Activated T-cell treated with anti-CD3 and anti-CD28 coated beads, Interleukin-2, amount 50 U/mL, for 72 hours (primary cell): ENCODE results near the gene RRAGB. TPM values are rescaled to one million over a fixed set of nuclear protein-coding genes. Genes with fewer than 3 reads are reported as not detected.
"Not testable (repeated sequence)": the region's sequence is repeated elsewhere in the genome, so short reads cannot be mapped to it uniquely, and the experiment has no call there.

Experiments used
- ATAC-seq, 2 donors: fragments of 150-1000 bp; cut with Tn5 transposase; replicated peaks in 1 of 2; 2 replicates each; pipeline ENCODE4 v1.10.0; 2021; ENCODE audit warnings: moderate library complexity in 2 of 2, mild to moderate bottlenecking in 1 of 2
- DNase-seq, 2 donors: peaks; one replicate each; pipeline ENCODE4 v3.0.0; 2021 to 2022; ENCODE audit warnings: mixed read lengths in 1 of 2
- H3K27ac Mint-ChIP-seq: one replicate; pipeline ENCODE4 v1.8.0; 2022; ENCODE audit warnings: mild to moderate bottlenecking, moderate library complexity, mixed read lengths
- H3K27me3 Mint-ChIP-seq: one replicate; pipeline ENCODE4 v1.8.0; 2022; ENCODE audit warnings: low read depth, mixed read lengths
- H3K36me3 Mint-ChIP-seq, 2 donors: one replicate each; pipeline ENCODE4 v1.8.0; 2022; ENCODE audit warnings: mixed read lengths in 2 of 2, mild to moderate bottlenecking in 1 of 2; ENCODE audit not compliant: insufficient read depth in 2 of 2
- H3K4me1 Mint-ChIP-seq: one replicate; pipeline ENCODE4 v1.8.0; 2022; ENCODE audit warnings: low read depth, mixed read lengths
- H3K4me3 Mint-ChIP-seq, 2 donors: one replicate each; pipeline ENCODE4 v1.8.0; 2022; ENCODE audit warnings: mild to moderate bottlenecking in 2 of 2, mixed read lengths in 2 of 2, moderate library complexity in 2 of 2
- H3K9me3 Mint-ChIP-seq, 2 donors: one replicate each; pipeline ENCODE4 v1.8.0; 2022; ENCODE audit warnings: mixed read lengths in 2 of 2
- total RNA-seq, 2 donors: library from RNA; stranded (reverse); gene quantifications; one replicate each; pipeline ENCODE4 v1.2.3, GENCODE V29; 2022

The RRAGB gene
- total RNA-seq = 10 to 100 TPM; 10.9 to 11.5 TPM

GRCh38 chrX:55717521-55718497 lies at the start of gene RRAGB:
RRAGB (plus strand) TSS chrX:55717749; CDS start chrX:55718328, 579 bp downstream.
- DNase-seq = peak; percentile 88 to 90
- H3K4me1 Mint-ChIP-seq = peaks cover 9% of the 10 kb centered on the region

DNA sequence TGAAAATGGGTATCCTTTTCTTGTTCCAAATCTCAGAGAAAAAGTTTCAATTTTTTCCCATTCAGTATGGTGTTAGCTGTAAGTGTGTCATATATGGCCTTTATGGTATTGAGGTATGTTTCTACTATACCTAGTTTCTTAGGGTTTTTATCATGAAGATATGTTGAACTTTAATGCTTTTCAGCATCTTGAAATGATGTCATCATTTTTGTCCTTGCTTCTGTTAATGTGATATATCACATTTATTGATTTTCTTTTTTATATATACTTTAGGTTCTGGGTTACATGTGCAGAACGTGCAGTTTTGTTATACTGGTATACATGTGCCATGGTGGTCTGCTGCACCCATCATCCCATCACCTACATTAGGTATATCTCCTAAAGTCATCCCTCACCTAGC lies 49.5 kb upstream of the RRAGB start:
- ATAC-seq (no peak), DNase-seq (no peak)
- Mint-ChIP-seq H3K9me3 (peaks cover 9 to 19% of the 10 kb centered on the region in 2 donors), H3K27me3 (peaks cover 6% of the 10 kb centered on the region), H3K27ac (no peak overlapping the region), H3K4me1 (no peaks in the 10 kb centered on the region), H3K36me3 (peaks cover 2 to 5% of the 10 kb centered on the region in 2 donors), H3K4me3 (no peak overlapping the region)

More at GRCh38 chrX:55717521-55718497, at the start of gene RRAGB:
- Mint-ChIP-seq H3K27ac (peak within 1 kb of the TSS; percentile 90), H3K4me3 (peak within 1 kb of the TSS; percentile 82 to 98), H3K36me3 (no peaks in the 10 kb centered on the region), H3K9me3 (no peaks in the 10 kb centered on the region), H3K27me3 (peaks cover 9% of the 10 kb centered on the region)
- peak; percentile 97 for ATAC-seq

DNA sequence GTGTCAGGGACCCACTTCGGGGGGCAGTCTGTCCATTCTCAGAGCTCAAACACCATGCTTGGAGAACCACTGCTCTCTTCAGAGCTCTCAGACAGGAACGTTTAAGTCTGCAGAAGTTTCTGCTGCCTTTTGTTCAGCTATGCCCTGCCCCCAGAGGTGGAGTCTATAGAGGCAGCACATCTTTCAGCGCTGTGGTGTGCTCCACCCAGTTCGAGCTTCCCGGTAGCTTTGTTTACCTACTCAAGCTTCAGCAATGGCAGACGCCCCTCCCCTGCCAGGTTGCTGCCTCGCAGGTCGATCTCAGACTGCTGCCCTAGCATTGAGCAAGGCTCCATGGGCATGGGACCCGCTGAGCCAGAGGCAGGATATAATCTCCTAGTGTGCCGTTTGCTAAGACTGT lies 29.0 kb upstream of the RRAGB start:
- not testable (repeated sequence) for H3K27ac Mint-ChIP-seq, DNase-seq, H3K4me1 Mint-ChIP-seq

GRCh38 chrX:55695227-55696018 lies 22.1 kb upstream of the RRAGB start:
- H3K36me3 Mint-ChIP-seq = no peaks in the 10 kb centered on the region
- peaks cover 0 to 4% of the 10 kb centered on the region in 2 donors for H3K9me3 Mint-ChIP-seq
- H3K27me3 Mint-ChIP-seq = peaks cover 25% of the 10 kb centered on the region
- peaks cover 36% of the 10 kb centered on the region for H3K4me1 Mint-ChIP-seq
- peak overlapping the region; percentile 7 for H3K27ac Mint-ChIP-seq
- ATAC-seq (peak; percentile 60 to 71), DNase-seq (no peak)
- peak overlapping the region; percentile 34 to 38 for H3K4me3 Mint-ChIP-seq

More for the DNA sequence above, 29.0 kb upstream of the RRAGB start:
- peaks cover 8 to 17% of the 10 kb centered on the region in 2 donors for H3K9me3 Mint-ChIP-seq
- H3K27me3 Mint-ChIP-seq = peaks cover 42% of the 10 kb centered on the region
- H3K4me3 Mint-ChIP-seq, ATAC-seq, H3K36me3 Mint-ChIP-seq: not testable (repeated sequence)

DNA sequence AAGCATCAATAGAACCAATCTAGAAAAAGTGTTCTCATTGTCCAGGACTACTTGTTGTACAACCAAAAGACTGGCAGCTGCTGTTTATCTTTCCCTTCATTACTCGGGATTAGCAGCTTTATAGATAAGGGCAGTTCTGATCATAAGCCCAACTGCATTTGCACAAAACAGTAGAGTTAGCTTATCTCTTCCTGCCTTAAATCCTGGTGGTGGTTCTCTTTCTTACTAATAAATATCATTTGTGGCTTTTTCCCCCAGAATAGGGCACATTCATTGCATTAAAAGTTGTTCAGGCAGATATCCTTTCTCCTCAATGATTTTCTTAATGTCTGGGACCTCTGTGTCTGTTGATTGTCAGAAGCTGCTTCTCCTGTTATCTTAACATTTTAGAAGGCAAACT lies 20.2 kb upstream of the RRAGB start:
- H3K4me3 Mint-ChIP-seq = no peak overlapping the region
- H3K9me3 Mint-ChIP-seq = peaks cover 0 to under 1% of the 10 kb centered on the region in 2 donors
- H3K4me1 Mint-ChIP-seq = peaks cover 37% of the 10 kb centered on the region
- peaks cover 11% of the 10 kb centered on the region for H3K27me3 Mint-ChIP-seq
- ATAC-seq (no peak), DNase-seq (no peak)
- peaks cover 0 to 5% of the 10 kb centered on the region in 2 donors for H3K36me3 Mint-ChIP-seq
- no peak overlapping the region for H3K27ac Mint-ChIP-seq

DNA sequence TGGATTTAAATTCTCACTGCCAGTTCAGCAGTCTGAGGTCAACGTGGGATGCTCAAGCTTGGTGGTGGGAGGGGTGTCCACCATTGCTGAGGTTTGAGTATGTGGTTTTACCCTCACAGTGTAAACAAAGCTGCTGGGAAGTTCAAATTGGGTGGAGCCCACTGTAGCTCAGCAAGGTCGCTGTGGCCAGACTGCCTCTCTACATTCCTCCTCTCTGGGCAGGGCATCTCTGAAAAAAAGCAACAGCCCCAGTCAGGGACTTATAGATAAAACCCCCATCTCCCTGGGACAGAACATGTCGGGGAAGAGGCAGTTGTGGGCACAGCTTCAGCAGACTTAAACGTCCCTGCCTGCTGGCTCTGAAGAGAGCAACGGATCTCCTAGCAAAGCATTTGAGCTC lies 14.9 kb upstream of the RRAGB start:
- peaks cover 6% of the 10 kb centered on the region in 2 donors for H3K9me3 Mint-ChIP-seq
- no peak overlapping the region for H3K27ac Mint-ChIP-seq
- no peak for ATAC-seq
- peaks cover 25% of the 10 kb centered on the region for H3K4me1 Mint-ChIP-seq
- H3K4me3 Mint-ChIP-seq = no peak overlapping the region
- no peaks in the 10 kb centered on the region for H3K27me3 Mint-ChIP-seq
- H3K36me3 Mint-ChIP-seq = peaks cover 0 to 13% of the 10 kb centered on the region in 2 donors
- DNase-seq = no peak

DNA sequence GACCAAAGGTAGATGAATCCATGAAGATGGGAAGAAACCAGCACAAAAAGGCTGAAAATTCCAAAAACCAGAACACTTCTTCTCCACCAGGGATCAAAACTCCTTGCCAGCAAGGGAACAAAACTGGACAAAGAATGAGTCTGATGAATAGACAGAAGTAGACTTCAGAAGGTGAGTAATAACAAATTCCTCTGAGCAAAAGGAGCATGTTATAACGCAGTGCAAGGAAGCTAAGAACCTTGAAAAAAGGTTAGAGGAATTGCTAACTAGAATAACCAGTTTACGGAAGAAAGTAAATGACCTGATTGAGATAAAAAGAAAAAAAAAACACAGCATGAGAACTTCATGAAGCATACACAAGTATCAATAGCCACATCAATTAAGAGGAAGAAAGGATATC lies 14.1 kb upstream of the RRAGB start:
- H3K27ac Mint-ChIP-seq, H3K27me3 Mint-ChIP-seq, ATAC-seq, H3K4me3 Mint-ChIP-seq, H3K9me3 Mint-ChIP-seq, DNase-seq: not testable (repeated sequence)
- peaks cover 0 to 13% of the 10 kb centered on the region in 2 donors for H3K36me3 Mint-ChIP-seq
- peaks cover 23% of the 10 kb centered on the region for H3K4me1 Mint-ChIP-seq

- peaks cover 0 to 13% of the 10 kb centered on the region in 2 donors for H3K36me3 Mint-ChIP-seq
- H3K27me3 Mint-ChIP-seq, H3K9me3 Mint-ChIP-seq, H3K27ac Mint-ChIP-seq, ATAC-seq, DNase-seq: not testable (repeated sequence)
- H3K4me1 Mint-ChIP-seq = peaks cover 11% of the 10 kb centered on the region
- H3K4me3 Mint-ChIP-seq = peak overlapping the region; percentile 3 to 26
These were observed 12.5 kb upstream of the RRAGB start for GRCh38 chrX:55705066-55705465.

DNA sequence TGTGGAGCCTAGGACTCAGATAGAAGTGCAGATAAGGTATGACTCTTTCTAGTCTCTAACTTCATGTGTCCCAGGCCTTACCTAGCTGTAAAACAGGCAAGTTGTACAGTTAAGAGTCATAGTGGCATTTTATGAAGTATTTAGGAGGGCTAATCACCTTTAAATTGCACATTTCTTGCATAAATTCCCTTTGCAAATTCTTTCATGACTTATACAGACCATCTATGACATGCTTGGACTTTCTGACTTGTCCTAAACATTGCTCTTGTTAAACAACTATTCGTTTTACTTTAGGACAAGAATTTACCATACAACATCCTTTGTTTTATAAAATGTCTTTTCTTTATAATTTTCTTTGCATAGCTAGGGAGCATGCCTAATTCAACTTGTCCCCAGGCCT lies 7.8 kb upstream of the RRAGB start:
- Mint-ChIP-seq H3K4me3 (no peak overlapping the region), H3K4me1 (peaks cover 7% of the 10 kb centered on the region), H3K9me3 (peaks cover 0 to 5% of the 10 kb centered on the region in 2 donors), H3K27me3 (no peaks in the 10 kb centered on the region), H3K27ac (no peak overlapping the region), H3K36me3 (peaks cover 0 to 11% of the 10 kb centered on the region in 2 donors)
- no peak for ATAC-seq
- no peak for DNase-seq

GRCh38 chrX:55710701-55711100 lies 6.8 kb upstream of the RRAGB start:
- Mint-ChIP-seq H3K36me3 (peaks cover 0 to 11% of the 10 kb centered on the region in 2 donors), H3K27ac (no peak overlapping the region), H3K4me3 (no peak overlapping the region), H3K27me3 (peaks cover 8% of the 10 kb centered on the region), H3K4me1 (no peaks in the 10 kb centered on the region), H3K9me3 (peaks cover 0 to 5% of the 10 kb centered on the region in 2 donors)
- DNase-seq (no peak), ATAC-seq (no peak)

GRCh38 chrX:55713631-55714030 lies 3.9 kb upstream of the RRAGB start:
- Mint-ChIP-seq H3K36me3 (peaks cover 0 to 3% of the 10 kb centered on the region in 2 donors), H3K4me1 (peaks cover 9% of the 10 kb centered on the region), H3K9me3 (peaks cover 0 to 1% of the 10 kb centered on the region in 2 donors), H3K27ac (no peak overlapping the region), H3K4me3 (no peak overlapping the region), H3K27me3 (peaks cover 9% of the 10 kb centered on the region)
- ATAC-seq (no peak), DNase-seq (no peak)

GRCh38 chrX:55714161-55714560 lies 3.4 kb upstream of the RRAGB start:
- DNase-seq (no peak), ATAC-seq (no peak)
- no peak overlapping the region for H3K4me3 Mint-ChIP-seq
- H3K36me3 Mint-ChIP-seq = peaks cover 0 to 3% of the 10 kb centered on the region in 2 donors
- peaks cover 9% of the 10 kb centered on the region for H3K27me3 Mint-ChIP-seq
- H3K27ac Mint-ChIP-seq = no peak overlapping the region
- H3K9me3 Mint-ChIP-seq = peaks cover 0 to 1% of the 10 kb centered on the region in 2 donors
- peaks cover 9% of the 10 kb centered on the region for H3K4me1 Mint-ChIP-seq

DNA sequence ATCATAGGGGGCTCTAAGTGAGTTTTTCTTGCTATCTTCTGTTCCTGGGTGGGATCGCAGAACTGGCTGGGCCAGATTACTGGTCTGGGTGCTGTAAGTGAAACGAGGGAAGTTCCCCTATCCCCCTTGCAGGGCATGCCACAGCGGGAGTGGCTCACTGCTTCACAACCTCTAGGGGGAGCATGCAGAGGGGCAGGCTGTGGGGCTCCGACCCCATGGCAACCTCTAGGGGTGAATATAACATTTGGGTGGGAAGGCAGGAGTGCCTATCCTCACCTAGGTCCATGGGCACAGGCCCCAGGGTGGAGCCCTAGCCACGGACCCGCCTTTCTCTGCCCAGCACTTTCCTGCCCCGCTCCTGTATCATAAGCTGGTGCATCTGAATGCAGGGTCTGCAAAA lies 1.7 kb upstream of the RRAGB start:
- no peak overlapping the region for H3K27ac Mint-ChIP-seq
- ATAC-seq (no peak), DNase-seq (no peak)
- no peak overlapping the region for H3K4me3 Mint-ChIP-seq
- H3K9me3 Mint-ChIP-seq = peaks cover 0 to 1% of the 10 kb centered on the region in 2 donors
- peaks cover 0 to 2% of the 10 kb centered on the region in 2 donors for H3K36me3 Mint-ChIP-seq
- peaks cover 9% of the 10 kb centered on the region for H3K27me3 Mint-ChIP-seq
- H3K4me1 Mint-ChIP-seq = peaks cover 9% of the 10 kb centered on the region
